Neural progenitor cell (in vitro differentiated cells): ENCODE data around the gene EXPH5. TPM values are rescaled to one million over a fixed set of nuclear protein-coding genes. Genes with fewer than 3 reads are reported as not detected.

Experiments used
- DNase-seq: peaks from one replicate; pipeline ENCODE4 v3.0.0-alpha.2; 2016; ENCODE audit warnings: low spot score
- H2AFZ ChIP-seq: fragments of 200-600 bp; sonication (generic); replicated peaks from 2 replicates; pipeline ENCODE4 v1.6.1; 2016; ENCODE audit warnings: antibody characterized with exemption
- H3F3A ChIP-seq: fragments of 200-600 bp; sonication (generic); 2 replicates; pipeline ENCODE4 v1.6.1; 2016; ENCODE audit warnings: antibody characterized with exemption, low read depth
- H3K27ac ChIP-seq: fragments of 200-600 bp; sonication (generic); 2 replicates; pipeline ENCODE4 v1.5.1; 2016; ENCODE audit warnings: mild to moderate bottlenecking
- H3K27me3 ChIP-seq: fragments of 200-600 bp; sonication (generic); 2 replicates; pipeline ENCODE4 v1.6.1; 2016; ENCODE audit warnings: mild to moderate bottlenecking, moderate library complexity
- H3K36me3 ChIP-seq: fragments of 200-600 bp; sonication (generic); 2 replicates; pipeline ENCODE4 v1.5.1; 2016
- H3K4me1 ChIP-seq: fragments of 200-600 bp; sonication (generic); 2 replicates; pipeline ENCODE4 v1.6.1; 2016; ENCODE audit warnings: mixed run types
- H3K4me2 ChIP-seq: fragments of 200-600 bp; sonication (generic); 2 replicates; pipeline ENCODE4 v1.6.1; 2016
- H3K4me3 ChIP-seq: fragments of 200-600 bp; sonication (generic); 2 replicates; pipeline ENCODE4 v1.5.1; 2016
- H3K79me2 ChIP-seq: fragments of 200-600 bp; sonication (generic); 2 replicates; pipeline ENCODE4 v1.6.1; 2016; ENCODE audit warnings: low read depth
- H3K9ac ChIP-seq: fragments of 200-600 bp; sonication (generic); 2 replicates; pipeline ENCODE4 v1.6.1; 2016
- H3K9me3 ChIP-seq: fragments of 200-600 bp; sonication (generic); 2 replicates; pipeline ENCODE4 v1.5.1; 2016; ENCODE audit warnings: low read depth
- H4K20me1 ChIP-seq: fragments of 200-600 bp; sonication (generic); 2 replicates; pipeline ENCODE4 v1.6.1; 2016; ENCODE audit warnings: low read depth
- H3K27ac Mint-ChIP-seq: 3 replicates; pipeline ENCODE4 v1.8.0; 2021; ENCODE audit warnings: mixed read lengths
- H3K27me3 Mint-ChIP-seq: 2 replicates; pipeline ENCODE4 v1.8.0; 2022; ENCODE audit warnings: low read depth, mild to moderate bottlenecking, inconsistent platforms, moderate library complexity, mixed read lengths; ENCODE audit not compliant: insufficient read depth
- H3K36me3 Mint-ChIP-seq: 3 replicates; pipeline ENCODE4 v1.8.0; 2021; ENCODE audit warnings: mixed read lengths
- H3K4me1 Mint-ChIP-seq: 3 replicates; pipeline ENCODE4 v1.8.0; 2021; ENCODE audit warnings: mixed read lengths
- H3K4me3 Mint-ChIP-seq: 3 replicates; pipeline ENCODE4 v1.8.0; 2021; ENCODE audit warnings: mild to moderate bottlenecking, moderate library complexity, mixed read lengths
- H3K9me3 Mint-ChIP-seq: 3 replicates; pipeline ENCODE4 v1.8.0; 2020; ENCODE audit warnings: mixed read lengths
- EZH2 ChIP-seq: fragments of 200-600 bp; sonication (generic); IDR thresholded peaks from 2 replicates; pipeline ENCODE4 v1.6.1; 2017; ENCODE audit warnings: antibody characterized with exemption, mild to moderate bottlenecking, moderate library complexity
- EZH2phosphoT487 ChIP-seq: fragments of 200-600 bp; sonication (generic); IDR thresholded peaks from 2 replicates; pipeline ENCODE4 v1.6.1; 2017; ENCODE audit warnings: antibody characterized with exemption
- total RNA-seq: library from RNA; depleted of rRNA; stranded (reverse); fragments of >200 nt; gene quantifications from 2 replicates; pipeline ENCODE4 v1.2.3, GENCODE V29; 2015; ENCODE audit warnings: low replicate concordance
- TF ChIP-seq, protein P1 (sequence below): fragments of 200-600 bp; sonication (generic); IDR thresholded peaks from 2 replicates; pipeline ENCODE4 v1.5.1; 2017; ENCODE audit warnings: antibody characterized with exemption, mild to moderate bottlenecking

The EXPH5 gene
- total RNA-seq, 1 donor from 2014 or later, result 1.4 TPM

DNA sequence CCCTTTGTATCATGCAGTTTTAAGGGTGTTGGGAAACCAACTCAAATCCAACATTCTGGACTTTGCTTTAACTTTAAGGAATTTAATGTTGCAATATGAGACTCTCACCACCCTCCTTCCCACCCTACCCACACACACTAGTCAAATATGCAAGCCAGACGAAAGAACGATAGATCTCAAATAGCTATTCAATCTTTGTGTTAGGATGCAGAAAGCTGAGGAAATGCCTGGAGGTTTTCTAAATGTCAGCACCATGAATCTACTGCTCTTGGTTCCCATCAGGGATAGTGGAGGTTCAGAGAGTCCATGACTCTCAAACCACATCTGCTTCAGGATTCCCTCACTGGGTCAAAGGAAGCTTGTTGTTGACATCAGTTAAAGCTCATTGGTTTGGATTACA, 33.7 kb downstream of the EXPH5 start:
- H3K9ac ChIP-seq, result no peak overlapping the region
- H3F3A ChIP-seq, result no peaks in the 10 kb centered on the region
- no peak for DNase-seq
- peaks cover 17% of the 10 kb centered on the region for H3K4me1 Mint-ChIP-seq
- H3K36me3 ChIP-seq, result no peaks in the 10 kb centered on the region
- H3K9me3 ChIP-seq, result no peaks in the 10 kb centered on the region
- H3K36me3 Mint-ChIP-seq, result no peaks in the 10 kb centered on the region
- H3K79me2 ChIP-seq, result no peaks in the 10 kb centered on the region
- H4K20me1 ChIP-seq, result no peaks in the 10 kb centered on the region
- H3K4me3 ChIP-seq, result no peak overlapping the region
- TF ChIP-seq, protein P1, sequence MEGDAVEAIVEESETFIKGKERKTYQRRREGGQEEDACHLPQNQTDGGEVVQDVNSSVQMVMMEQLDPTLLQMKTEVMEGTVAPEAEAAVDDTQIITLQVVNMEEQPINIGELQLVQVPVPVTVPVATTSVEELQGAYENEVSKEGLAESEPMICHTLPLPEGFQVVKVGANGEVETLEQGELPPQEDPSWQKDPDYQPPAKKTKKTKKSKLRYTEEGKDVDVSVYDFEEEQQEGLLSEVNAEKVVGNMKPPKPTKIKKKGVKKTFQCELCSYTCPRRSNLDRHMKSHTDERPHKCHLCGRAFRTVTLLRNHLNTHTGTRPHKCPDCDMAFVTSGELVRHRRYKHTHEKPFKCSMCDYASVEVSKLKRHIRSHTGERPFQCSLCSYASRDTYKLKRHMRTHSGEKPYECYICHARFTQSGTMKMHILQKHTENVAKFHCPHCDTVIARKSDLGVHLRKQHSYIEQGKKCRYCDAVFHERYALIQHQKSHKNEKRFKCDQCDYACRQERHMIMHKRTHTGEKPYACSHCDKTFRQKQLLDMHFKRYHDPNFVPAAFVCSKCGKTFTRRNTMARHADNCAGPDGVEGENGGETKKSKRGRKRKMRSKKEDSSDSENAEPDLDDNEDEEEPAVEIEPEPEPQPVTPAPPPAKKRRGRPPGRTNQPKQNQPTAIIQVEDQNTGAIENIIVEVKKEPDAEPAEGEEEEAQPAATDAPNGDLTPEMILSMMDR, result no peak
- TF ChIP-seq EZH2phosphoT487 (no peak), EZH2 (no peak)
- H3K4me3 Mint-ChIP-seq, result no peak overlapping the region
- no peaks in the 10 kb centered on the region for H3K27me3 ChIP-seq
- H3K27ac ChIP-seq, result no peak overlapping the region
- no peaks in the 10 kb centered on the region for H3K9me3 Mint-ChIP-seq
- no peak overlapping the region for H3K27ac Mint-ChIP-seq
- H3K4me2 ChIP-seq, result no peak overlapping the region
- H3K4me1 ChIP-seq, result peaks cover 11% of the 10 kb centered on the region
- H3K27me3 Mint-ChIP-seq, result peaks cover 5% of the 10 kb centered on the region
- H2AFZ ChIP-seq, result no peak overlapping the region

DNA sequence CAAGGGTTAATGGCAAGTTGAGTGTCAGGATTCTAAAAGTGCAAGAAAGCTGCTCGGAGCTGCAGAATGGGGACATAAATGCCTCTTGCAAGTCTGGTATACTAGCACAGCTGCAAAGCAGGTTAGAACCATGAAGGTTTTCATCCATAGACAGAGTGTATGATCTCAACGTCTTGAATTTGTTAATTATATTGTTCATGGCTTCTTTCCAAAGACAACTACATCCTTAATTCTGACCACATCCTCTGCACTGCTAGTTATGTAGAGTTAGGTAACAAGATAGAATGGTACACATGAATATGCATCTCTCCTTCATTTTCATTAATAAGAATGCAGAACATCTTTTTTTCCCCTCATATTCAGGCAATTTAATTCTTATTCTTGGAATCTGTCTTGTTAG, 34.2 kb downstream of the EXPH5 start:
- Mint-ChIP-seq H3K4me1 (peaks cover 17% of the 10 kb centered on the region), H3K27me3 (peaks cover 7% of the 10 kb centered on the region), H3K36me3 (no peaks in the 10 kb centered on the region), H3K27ac (no peak overlapping the region), H3K9me3 (no peaks in the 10 kb centered on the region), H3K4me3 (no peak overlapping the region)
- H3K9me3 ChIP-seq, result no peaks in the 10 kb centered on the region
- no peaks in the 10 kb centered on the region for H3F3A ChIP-seq
- no peak overlapping the region for H3K9ac ChIP-seq
- no peak overlapping the region for H2AFZ ChIP-seq
- no peak overlapping the region for H3K4me2 ChIP-seq
- no peaks in the 10 kb centered on the region for H3K27me3 ChIP-seq
- peaks cover 11% of the 10 kb centered on the region for H3K4me1 ChIP-seq
- no peak overlapping the region for H3K27ac ChIP-seq
- DNase-seq, result no peak
- H4K20me1 ChIP-seq, result no peaks in the 10 kb centered on the region
- no peaks in the 10 kb centered on the region for H3K36me3 ChIP-seq
- TF ChIP-seq, protein P1, result no peak
- TF ChIP-seq EZH2 (no peak), EZH2phosphoT487 (no peak)
- no peak overlapping the region for H3K4me3 ChIP-seq
- H3K79me2 ChIP-seq, result no peaks in the 10 kb centered on the region

DNA sequence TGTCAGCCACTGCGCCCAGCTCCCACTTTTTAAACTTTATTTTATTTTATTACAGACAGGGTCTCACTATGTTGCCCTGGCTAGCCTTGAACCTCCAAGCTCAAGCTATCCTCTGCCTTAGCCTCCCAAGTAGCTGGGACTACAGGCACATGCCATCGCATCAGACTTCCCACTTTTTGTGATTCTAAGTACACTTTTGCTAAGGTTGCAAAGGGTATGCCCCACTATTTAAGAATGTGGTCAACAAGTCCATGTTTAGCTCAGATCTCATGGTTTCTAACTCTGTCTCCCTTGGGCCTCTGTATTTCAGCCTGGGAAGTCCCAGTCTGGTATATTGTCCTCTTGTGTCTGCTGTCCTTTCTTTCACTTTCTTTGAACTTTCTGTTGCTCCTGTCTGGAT, 35.3 kb downstream of the EXPH5 start:
- Mint-ChIP-seq H3K27me3 (peaks cover 5% of the 10 kb centered on the region), H3K27ac (no peak overlapping the region), H3K4me3 (no peak overlapping the region), H3K36me3 (no peaks in the 10 kb centered on the region), H3K4me1 (peaks cover 13% of the 10 kb centered on the region), H3K9me3 (no peaks in the 10 kb centered on the region)
- no peak overlapping the region for H2AFZ ChIP-seq
- no peak overlapping the region for H3K4me2 ChIP-seq
- DNase-seq, result no peak
- H3K79me2 ChIP-seq, result no peaks in the 10 kb centered on the region
- H3F3A ChIP-seq, result no peaks in the 10 kb centered on the region
- no peak overlapping the region for H3K27ac ChIP-seq
- no peaks in the 10 kb centered on the region for H3K36me3 ChIP-seq
- no peak overlapping the region for H3K4me3 ChIP-seq
- no peak overlapping the region for H3K9ac ChIP-seq
- no peaks in the 10 kb centered on the region for H3K9me3 ChIP-seq
- peaks cover 7% of the 10 kb centered on the region for H3K4me1 ChIP-seq
- TF ChIP-seq EZH2 (no peak), EZH2phosphoT487 (no peak)
- TF ChIP-seq, protein P1, result no peak
- no peaks in the 10 kb centered on the region for H3K27me3 ChIP-seq
- no peaks in the 10 kb centered on the region for H4K20me1 ChIP-seq
